ENCODE results near the gene TMEM30B.
A peak's percentile ranks its signal among the peaks of the same experiment; 100 is the strongest.

TMEM30B gene

GRCh38 chr14:61297581-61297980, 16.4 kb upstream of the TMEM30B start:
- no peak for DNase-seq

GRCh38 chr14:61296719-61297502, 15.8 kb upstream of the TMEM30B start:
- peak; percentile 2 to 77 for DNase-seq

- no peak for DNase-seq
Observed at GRCh38 chr14:61296151-61296550, 15.0 kb upstream of the TMEM30B start.

GRCh38 chr14:61290701-61291100, 9.6 kb upstream of the TMEM30B start:
- DNase-seq: no peak

GRCh38 chr14:61288720-61289119, 7.6 kb upstream of the TMEM30B start:
- no peak for DNase-seq

- no peak for DNase-seq
Observed at GRCh38 chr14:61288228-61288627, 7.1 kb upstream of the TMEM30B start.

GRCh38 chr14:61287196-61287595, 6.1 kb upstream of the TMEM30B start:
- DNase-seq: no peak

- DNase-seq: no peak
Observed at GRCh38 chr14:61285364-61285763, 4.2 kb upstream of the TMEM30B start.

- DNase-seq: no peak
Observed at GRCh38 chr14:61284001-61284400, 2.9 kb upstream of the TMEM30B start.

GRCh38 chr14:61282746-61283145, 1.6 kb upstream of the TMEM30B start:
- no peak for DNase-seq

GRCh38 chr14:61281948-61282275, 774 bp upstream of the TMEM30B start:
- no peak for DNase-seq

- DNase-seq: peak; percentile 63 to 82
Observed at GRCh38 chr14:61280526-61281185, 482 bp downstream of the TMEM30B start.

GRCh38 chr14:61280092-61280525, 1.0 kb downstream of the TMEM30B start:
- peak; percentile 9 to 44 for DNase-seq

GRCh38 chr14:61279082-61279481, 2.1 kb downstream of the TMEM30B start:
- no peak for DNase-seq

- no peak for DNase-seq
Observed at GRCh38 chr14:61277784-61278183, 3.4 kb downstream of the TMEM30B start.

- no peak for DNase-seq
Observed at GRCh38 chr14:61277232-61277631, 3.9 kb downstream of the TMEM30B start.

- DNase-seq: no peak
Observed at GRCh38 chr14:61271552-61271951, 9.6 kb downstream of the TMEM30B start.

GRCh38 chr14:61270714-61271113, 10.4 kb downstream of the TMEM30B start:
- DNase-seq: no peak

- peak; percentile 71 to 83 for DNase-seq
Observed at GRCh38 chr14:61269321-61270083, 11.6 kb downstream of the TMEM30B start.

- no peak for DNase-seq
Observed at GRCh38 chr14:61268812-61269211, 12.3 kb downstream of the TMEM30B start.

- no peak for DNase-seq
Observed at GRCh38 chr14:61266891-61267740, 14.0 kb downstream of the TMEM30B start.

GRCh38 chr14:61266436-61266835, 14.7 kb downstream of the TMEM30B start:
- DNase-seq: no peak

GRCh38 chr14:61264651-61265050, 16.5 kb downstream of the TMEM30B start:
- DNase-seq: no peak

Data from CD4-positive, alpha-beta T cell treated with Interferon alpha-2 for 1 hour (primary cell).